ENCODE results near the gene JAG2.

Gene JAG2

DNA sequence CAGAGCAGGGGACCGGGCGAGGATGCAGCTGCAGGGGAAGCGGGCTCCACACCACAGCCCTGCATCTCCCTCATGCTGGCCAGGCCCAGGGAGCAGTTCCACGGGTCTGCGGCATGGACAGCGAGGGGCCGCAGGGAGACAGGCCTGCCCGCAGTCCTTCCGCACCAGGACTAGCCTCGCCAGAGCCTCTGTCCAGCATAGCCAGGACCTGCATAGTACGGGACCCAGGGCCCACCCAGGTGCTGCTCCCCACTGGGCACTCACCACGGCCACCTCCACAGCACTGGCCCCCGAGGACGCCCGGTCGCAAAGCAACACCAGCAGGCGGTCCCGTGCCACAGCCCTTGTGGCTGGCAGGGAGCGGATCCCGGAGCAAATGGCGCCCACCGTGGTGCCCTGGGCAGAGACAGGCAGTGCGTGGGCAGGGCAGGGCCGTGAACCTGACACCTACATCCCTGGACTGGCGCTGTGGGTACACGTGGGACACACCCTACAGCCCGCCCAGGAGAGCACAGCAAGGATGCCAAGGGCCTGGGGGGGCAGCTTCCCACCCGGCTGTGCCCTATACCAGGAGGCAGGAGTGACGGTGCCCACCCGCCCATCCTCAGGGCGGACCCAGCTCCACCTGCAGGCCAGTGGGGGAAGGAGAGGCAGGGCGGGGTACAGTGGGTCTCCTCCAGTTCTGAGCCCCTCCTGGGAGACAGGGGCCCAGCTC is 23.8 kb downstream of the JAG2 start:
- H3K36me3 ChIP-seq (ENCODE audit: low read length), result no peaks in the 10 kb centered on the region
- no peak for TF ChIP-seq EZH2phosphoT487 (conservative IDR thresholded peaks at IDR 0.05; ENCODE audit: low read length)
- TF ChIP-seq, protein P1, sequence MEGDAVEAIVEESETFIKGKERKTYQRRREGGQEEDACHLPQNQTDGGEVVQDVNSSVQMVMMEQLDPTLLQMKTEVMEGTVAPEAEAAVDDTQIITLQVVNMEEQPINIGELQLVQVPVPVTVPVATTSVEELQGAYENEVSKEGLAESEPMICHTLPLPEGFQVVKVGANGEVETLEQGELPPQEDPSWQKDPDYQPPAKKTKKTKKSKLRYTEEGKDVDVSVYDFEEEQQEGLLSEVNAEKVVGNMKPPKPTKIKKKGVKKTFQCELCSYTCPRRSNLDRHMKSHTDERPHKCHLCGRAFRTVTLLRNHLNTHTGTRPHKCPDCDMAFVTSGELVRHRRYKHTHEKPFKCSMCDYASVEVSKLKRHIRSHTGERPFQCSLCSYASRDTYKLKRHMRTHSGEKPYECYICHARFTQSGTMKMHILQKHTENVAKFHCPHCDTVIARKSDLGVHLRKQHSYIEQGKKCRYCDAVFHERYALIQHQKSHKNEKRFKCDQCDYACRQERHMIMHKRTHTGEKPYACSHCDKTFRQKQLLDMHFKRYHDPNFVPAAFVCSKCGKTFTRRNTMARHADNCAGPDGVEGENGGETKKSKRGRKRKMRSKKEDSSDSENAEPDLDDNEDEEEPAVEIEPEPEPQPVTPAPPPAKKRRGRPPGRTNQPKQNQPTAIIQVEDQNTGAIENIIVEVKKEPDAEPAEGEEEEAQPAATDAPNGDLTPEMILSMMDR (IDR thresholded peaks at IDR 0.05; ENCODE audit: insufficient read depth, low read length, poor library complexity, severe bottlenecking), result no peak

DNA sequence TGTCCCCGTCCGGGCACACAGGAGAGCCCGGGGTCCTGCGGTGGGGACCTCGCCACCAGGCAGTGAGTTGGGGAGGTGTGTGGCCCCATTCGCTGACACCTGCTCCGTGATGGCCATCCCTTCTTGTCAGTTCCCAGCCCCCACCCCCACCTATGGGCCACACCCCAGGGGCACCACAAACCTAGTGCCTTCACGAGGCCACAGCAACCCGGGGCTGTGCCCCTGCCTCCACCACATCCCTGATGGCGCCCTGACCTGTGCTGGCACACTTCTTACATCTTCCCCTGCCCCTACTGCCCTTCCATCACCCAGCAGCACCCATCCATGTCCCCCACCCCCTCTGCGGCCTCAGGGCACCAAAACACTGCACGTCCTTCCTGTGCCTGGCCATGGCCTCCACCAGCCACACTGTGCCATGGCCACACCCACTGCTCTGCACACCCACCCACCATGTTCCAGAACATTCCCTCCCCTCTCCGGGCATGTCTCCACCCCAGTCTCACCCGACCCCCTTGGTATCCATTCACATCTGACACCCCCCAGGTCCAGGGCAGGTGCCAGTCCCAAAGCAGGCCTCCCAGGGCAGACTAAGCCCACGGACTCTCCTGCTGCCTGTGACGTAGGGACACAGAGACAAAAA is 24.4 kb downstream of the JAG2 start:
- no peaks in the 10 kb centered on the region for H3K27me3 ChIP-seq (ENCODE audit: low read length)
- no peak overlapping the region for H2AFZ ChIP-seq (ENCODE audit: low read depth, low read length, severe bottlenecking)
- no peak overlapping the region for H3K27ac ChIP-seq (ENCODE audit: low read depth, low read length)
- no peaks in the 10 kb centered on the region for H3F3A ChIP-seq (ENCODE audit: insufficient read depth)
- H3K9ac ChIP-seq (ENCODE audit: low read length), result no peak overlapping the region
- H3K9me3 ChIP-seq (ENCODE audit: insufficient read depth, low read length), result peaks cover 9% of the 10 kb centered on the region; the same call in 1 of the 2 replicates
- TF ChIP-seq, protein P1 (IDR thresholded peaks at IDR 0.05; ENCODE audit: insufficient read depth, low read length, poor library complexity, severe bottlenecking), result no peak
- TF ChIP-seq EZH2phosphoT487 (conservative IDR thresholded peaks at IDR 0.05; ENCODE audit: low read length), result no peak
- H3K4me3 ChIP-seq (ENCODE audit: insufficient read depth, low read length, poor library complexity, severe bottlenecking), result no peak overlapping the region
- no peaks in the 10 kb centered on the region for H3K79me2 ChIP-seq (ENCODE audit: insufficient read depth, low read length)
- H3K36me3 ChIP-seq (ENCODE audit: low read length), result no peaks in the 10 kb centered on the region
- no peak overlapping the region for H3K4me2 ChIP-seq (ENCODE audit: low read depth, low read length, poor library complexity, severe bottlenecking)
- no peaks in the 10 kb centered on the region for H3K9me2 ChIP-seq (replicated peaks; ENCODE audit: insufficient read depth, low read length)
- no peaks in the 10 kb centered on the region for H4K20me1 ChIP-seq (ENCODE audit: low read depth, low read length)

More for the DNA sequence above, 23.8 kb downstream of the JAG2 start:
- Histone ChIP-seq H3F3A (ENCODE audit: insufficient read depth) (no peaks in the 10 kb centered on the region), H3K79me2 (ENCODE audit: insufficient read depth, low read length) (no peaks in the 10 kb centered on the region), H4K20me1 (ENCODE audit: low read depth, low read length) (no peaks in the 10 kb centered on the region), H3K27ac (ENCODE audit: low read depth, low read length) (no peak overlapping the region), H2AFZ (ENCODE audit: low read depth, low read length, severe bottlenecking) (no peak overlapping the region), H3K4me3 (ENCODE audit: insufficient read depth, low read length, poor library complexity, severe bottlenecking) (no peak overlapping the region), H3K9me2 (replicated peaks; ENCODE audit: insufficient read depth, low read length) (no peaks in the 10 kb centered on the region), H3K9me3 (ENCODE audit: insufficient read depth, low read length) (peaks cover 5% of the 10 kb centered on the region; the same call in 1 of the 2 replicates), H3K4me2 (ENCODE audit: low read depth, low read length, poor library complexity, severe bottlenecking) (no peak overlapping the region), H3K9ac (ENCODE audit: low read length) (no peak overlapping the region), H3K27me3 (ENCODE audit: low read length) (no peaks in the 10 kb centered on the region)

DNA sequence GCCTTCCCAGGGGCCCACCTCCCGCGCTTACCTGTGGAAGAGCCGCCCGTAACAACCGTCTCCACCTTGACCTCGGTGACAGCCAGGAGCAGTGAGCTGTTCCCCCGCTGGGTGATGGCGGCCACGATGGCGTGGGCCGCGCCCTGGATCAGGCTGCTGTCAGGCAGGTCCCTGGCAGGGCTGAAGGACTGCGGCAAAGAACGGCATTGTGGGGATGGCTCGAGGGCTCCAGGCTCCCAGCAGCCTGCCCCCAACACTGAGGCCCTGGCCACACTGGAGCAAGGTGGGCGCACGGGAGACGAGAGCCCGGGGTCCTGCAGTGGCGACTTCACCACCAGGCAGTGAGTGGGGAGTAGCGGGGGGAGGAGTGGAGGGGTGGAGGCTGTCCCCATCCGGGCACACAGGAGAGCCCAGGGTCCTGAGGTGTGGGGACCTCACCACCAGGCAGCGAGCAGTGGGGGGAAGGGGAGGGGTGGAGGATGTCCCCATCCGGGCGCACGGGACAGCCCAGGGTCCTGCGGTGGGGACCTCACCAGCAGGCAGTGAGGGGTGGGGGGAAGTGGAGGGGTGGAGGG is 25.0 kb downstream of the JAG2 start:
- no peaks in the 10 kb centered on the region for H4K20me1 ChIP-seq (ENCODE audit: low read depth, low read length)
- no peak overlapping the region for H2AFZ ChIP-seq (ENCODE audit: low read depth, low read length, severe bottlenecking)
- TF ChIP-seq, protein P1 (IDR thresholded peaks at IDR 0.05; ENCODE audit: insufficient read depth, low read length, poor library complexity, severe bottlenecking), result no peak
- TF ChIP-seq EZH2phosphoT487 (conservative IDR thresholded peaks at IDR 0.05; ENCODE audit: low read length), result no peak
- no peak overlapping the region for H3K4me3 ChIP-seq (ENCODE audit: insufficient read depth, low read length, poor library complexity, severe bottlenecking)
- H3K9ac ChIP-seq (ENCODE audit: low read length), result no peak overlapping the region
- H3K4me2 ChIP-seq (ENCODE audit: low read depth, low read length, poor library complexity, severe bottlenecking), result no peak overlapping the region
- H3K27ac ChIP-seq (ENCODE audit: low read depth, low read length), result no peak overlapping the region
- no peaks in the 10 kb centered on the region for H3F3A ChIP-seq (ENCODE audit: insufficient read depth)
- peaks cover 9% of the 10 kb centered on the region; the same call in 1 of the 2 replicates for H3K9me3 ChIP-seq (ENCODE audit: insufficient read depth, low read length)
- no peaks in the 10 kb centered on the region for H3K79me2 ChIP-seq (ENCODE audit: insufficient read depth, low read length)
- H3K27me3 ChIP-seq (ENCODE audit: low read length), result no peaks in the 10 kb centered on the region
- no peaks in the 10 kb centered on the region for H3K36me3 ChIP-seq (ENCODE audit: low read length)
- no peaks in the 10 kb centered on the region for H3K9me2 ChIP-seq (replicated peaks; ENCODE audit: insufficient read depth, low read length)
